RWPE1 (cell line): Measurements from ENCODE around the gene GJA1.

Experiments
- CTCF ChIA-PET: fragments of 350-600 bp; sonication (Branson Sonifier 250); formaldehyde crosslinking; extraction: SDS; loops from one replicate; lab custom pipeline; 2021; lab: Yijun Ruan, JAX
- POLR2A ChIA-PET: fragments of 400-600 bp; formaldehyde crosslinking; extraction: SDS; loops from one replicate; lab custom pipeline; 2020; ENCODE audit warnings: antibody characterized with exemption; ENCODE audit not compliant: low non-redundant PET; lab: Yijun Ruan, JAX
- DNase-seq: peaks from one replicate; pipeline ENCODE4 v3.0.0; 2012; ENCODE audit warnings: low spot score
- H3K27ac ChIP-seq: fragments of 450-650 bp; 2 replicates; pipeline ENCODE4 v1.5.1; 2017
- CTCF ChIP-seq: fragments of 450-650 bp; conservative IDR thresholded peaks from 2 replicates; pipeline ENCODE4 v1.5.1; 2017; ENCODE audit warnings: low read depth, mild to moderate bottlenecking

Gene GJA1

GRCh38 chr6:121436960-121437850, 1.8 kb downstream of the GJA1 start:
- TF ChIP-seq CTCF: no peak
- DNase-seq: peak; percentile 42
- POLR2A ChIA-PET: no interaction called here
- H3K27ac ChIP-seq: peak overlapping the region; percentile 80
- CTCF ChIA-PET: interaction anchor here (0.6 kb wide), 1 partner anchor 441 kb away, joined by 4 read pairs; no protein-coding TSS in a partner anchor

- peak; percentile 60 for DNase-seq
- POLR2A ChIA-PET: no interaction called here
- peak overlapping the region; percentile 80 for H3K27ac ChIP-seq
- CTCF ChIA-PET: no interaction called here
- no peak for TF ChIP-seq CTCF
These were observed 2.6 kb downstream of the GJA1 start for GRCh38 chr6:121437851-121438651.

- CTCF ChIA-PET: no interaction called here
- POLR2A ChIA-PET: no interaction called here
- H3K27ac ChIP-seq: no peak overlapping the region
These were observed 3.4 kb downstream of the GJA1 start for GRCh38 chr6:121438869-121439268.

GRCh38 chr6:121439475-121439874, 4.0 kb downstream of the GJA1 start:
- DNase-seq: no peak
- ChIA-PET POLR2A (no interaction called here), CTCF (no interaction called here)
- no peak overlapping the region for H3K27ac ChIP-seq
- no peak for TF ChIP-seq CTCF

More at GRCh38 chr6:121438869-121439268, 3.4 kb downstream of the GJA1 start:
- no peak for DNase-seq
- no peak for TF ChIP-seq CTCF

GRCh38 chr6:121439926-121440325, 4.5 kb downstream of the GJA1 start:
- TF ChIP-seq CTCF: no peak
- no peak for DNase-seq
- no peak overlapping the region for H3K27ac ChIP-seq
- POLR2A ChIA-PET: no interaction called here
- CTCF ChIA-PET: interaction anchor here (0.6 to 0.7 kb wide), 2 partner anchors 109 to 338 kb away, joined by 3 to 4 read pairs; no protein-coding TSS in a partner anchor

GRCh38 chr6:121441477-121441876, 6.0 kb downstream of the GJA1 start:
- no peak for DNase-seq
- ChIA-PET POLR2A (no interaction called here), CTCF (no interaction called here)
- no peak overlapping the region for H3K27ac ChIP-seq
- TF ChIP-seq CTCF: no peak
